ENCODE measurements around the gene DEPP1.

- TF ChIP-seq, protein P1, sequence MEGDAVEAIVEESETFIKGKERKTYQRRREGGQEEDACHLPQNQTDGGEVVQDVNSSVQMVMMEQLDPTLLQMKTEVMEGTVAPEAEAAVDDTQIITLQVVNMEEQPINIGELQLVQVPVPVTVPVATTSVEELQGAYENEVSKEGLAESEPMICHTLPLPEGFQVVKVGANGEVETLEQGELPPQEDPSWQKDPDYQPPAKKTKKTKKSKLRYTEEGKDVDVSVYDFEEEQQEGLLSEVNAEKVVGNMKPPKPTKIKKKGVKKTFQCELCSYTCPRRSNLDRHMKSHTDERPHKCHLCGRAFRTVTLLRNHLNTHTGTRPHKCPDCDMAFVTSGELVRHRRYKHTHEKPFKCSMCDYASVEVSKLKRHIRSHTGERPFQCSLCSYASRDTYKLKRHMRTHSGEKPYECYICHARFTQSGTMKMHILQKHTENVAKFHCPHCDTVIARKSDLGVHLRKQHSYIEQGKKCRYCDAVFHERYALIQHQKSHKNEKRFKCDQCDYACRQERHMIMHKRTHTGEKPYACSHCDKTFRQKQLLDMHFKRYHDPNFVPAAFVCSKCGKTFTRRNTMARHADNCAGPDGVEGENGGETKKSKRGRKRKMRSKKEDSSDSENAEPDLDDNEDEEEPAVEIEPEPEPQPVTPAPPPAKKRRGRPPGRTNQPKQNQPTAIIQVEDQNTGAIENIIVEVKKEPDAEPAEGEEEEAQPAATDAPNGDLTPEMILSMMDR (conservative IDR thresholded peaks at IDR 0.05; ENCODE audit: low read depth, low read length): no peak
- no peak for TF ChIP-seq EZH2 (IDR thresholded peaks at IDR 0.05; ENCODE audit: borderline replicate concordance, low read depth, low read length, poor library complexity, severe bottlenecking)
Observed at GRCh38 chr10:44971935-44972757, 6.5 kb downstream of the DEPP1 start.

All from A673 (cell line).